ENCODE measurements around the gene ASCC3.
A peak's percentile ranks its signal among the peaks of the same experiment; 100 is the strongest.

The ASCC3 gene

GRCh38 chr6:100464903-100465700, 416.0 kb downstream of the ASCC3 start, which contains the start of gene SIM1:
SIM1 (minus strand) TSS chr6:100464921; CDS start chr6:100463468, 1,453 bp downstream.
- DNase-seq (ENCODE audit: low read depth), result peak; percentile 82

- DNase-seq (ENCODE audit: low read depth), result no peak
Observed at GRCh38 chr6:100464162-100464851, 416.8 kb downstream of the ASCC3 start.

GRCh38 chr6:100463630-100464161, 417.4 kb downstream of the ASCC3 start:
- no peak for DNase-seq (ENCODE audit: low read depth)

- DNase-seq (ENCODE audit: low read depth), result no peak
Observed at GRCh38 chr6:100462706-100463629, 418.2 kb downstream of the ASCC3 start.

GRCh38 chr6:100461917-100462705, 419.0 kb downstream of the ASCC3 start:
- no peak for DNase-seq (ENCODE audit: low read depth)

- no peak for DNase-seq (ENCODE audit: low read depth)
Observed at GRCh38 chr6:100461278-100461916, 419.7 kb downstream of the ASCC3 start.

GRCh38 chr6:100460650-100461204, 420.4 kb downstream of the ASCC3 start:
- DNase-seq (ENCODE audit: low read depth), result no peak

- no peak for DNase-seq (ENCODE audit: low read depth)
Observed at GRCh38 chr6:100459592-100460184, 421.4 kb downstream of the ASCC3 start.

GRCh38 chr6:100458841-100459591, 422.1 kb downstream of the ASCC3 start:
- DNase-seq (ENCODE audit: low read depth), result no peak
